B cell (primary cell): ENCODE data around the gene DSG2. TPM values are rescaled to one million over a fixed set of nuclear protein-coding genes. Genes with fewer than 3 reads are reported as not detected.

ENCODE experiments used
- ATAC-seq: fragments of 200-7000 bp; cut with Tn5 transposase; one replicate; pipeline ENCODE4 v1.10.0; 2021; ENCODE audit warnings: low read depth, mild to moderate bottlenecking, moderate number of reproducible peaks, moderate library complexity
- CTCF ChIA-PET: fragments of 350-600 bp; sonication (Branson Sonifier 250); formaldehyde crosslinking; loops from one replicate; lab custom pipeline; 2021; ENCODE audit warnings: antibody characterized with exemption, inconsistent platforms; lab: Charles Lee
- POLR2A ChIA-PET: fragments of 350-600 bp; sonication (Branson Sonifier 250); formaldehyde crosslinking; loops from one replicate; lab custom pipeline; 2021; ENCODE audit warnings: antibody characterized with exemption; lab: Charles Lee
- DNase-seq: peaks from one replicate; pipeline ENCODE4 v3.0.0; 2013
- H2AFZ ChIP-seq: 2 replicates; pipeline ENCODE4 v1.6.1; 2012; ENCODE audit warnings: mild to moderate bottlenecking, low read depth, low read length; ENCODE audit not compliant: insufficient read depth, poor library complexity, severe bottlenecking
- H3K27ac ChIP-seq, 2 donors: 1 replicate in 1 of 2; 2 replicates in 1 of 2; pipeline ENCODE4 v1.5.1; 2012 to 2013; ENCODE audit warnings: low read length in 2 of 2, mild to moderate bottlenecking in 2 of 2, moderate library complexity in 1 of 2
- H3K27me3 ChIP-seq, 4 experiments: fragments of 200-600 bp in 1 of 4; sonication (generic) in 1 of 4; replicated peaks in 1 of 4; 1 replicate in 2 of 4; 2 replicates in 2 of 4; pipeline versions ENCODE4 v1.6.1 to v1.7.0; 2013 to 2016; ENCODE audit warnings: low read length in 3 of 4, mild to moderate bottlenecking in 2 of 4, mixed read lengths in 1 of 4, moderate library complexity in 1 of 4; ENCODE audit not compliant: insufficient read depth in 4 of 4, control insufficient read depth in 3 of 4; ENCODE audit errors: control extremely low read depth in 1 of 4
- H3K36me3 ChIP-seq, 2 experiments: replicated peaks in 1 of 2; 1 replicate in 1 of 2; 2 replicates in 1 of 2; pipeline versions ENCODE4 v1.6.1 to v1.7.1; 2013; ENCODE audit warnings: low read length in 1 of 2; ENCODE audit not compliant: insufficient read depth in 2 of 2, control insufficient read depth in 1 of 2; ENCODE audit errors: control extremely low read depth in 1 of 2, extremely low read depth in 1 of 2
- H3K4me1 ChIP-seq, 2 donors: fragments of 200-600 bp in 1 of 2; sonication (generic) in 1 of 2; 1 replicate in 1 of 2; 2 replicates in 1 of 2; pipeline versions ENCODE4 v1.5.1 to v1.6.1; 2013 to 2017; ENCODE audit warnings: low read length in 2 of 2; ENCODE audit not compliant: control insufficient read depth in 2 of 2, insufficient read depth in 2 of 2
- H3K4me2 ChIP-seq: replicated peaks from 2 replicates; pipeline ENCODE3; 2012; ENCODE audit warnings: mild to moderate bottlenecking, low read depth, low read length; ENCODE audit not compliant: poor library complexity, severe bottlenecking
- H3K4me3 ChIP-seq, 5 experiments: fragments of 200-600 bp in 1 of 5; sonication (generic) in 1 of 5; 1 replicate in 3 of 5; 2 replicates in 2 of 5; pipeline versions ENCODE4 v1.5.1 to v1.7.0; 2011 to 2016; ENCODE audit warnings: low read length in 4 of 5, mild to moderate bottlenecking in 4 of 5, low read depth in 2 of 5, control low read depth in 1 of 5, moderate library complexity in 1 of 5; ENCODE audit not compliant: insufficient read depth in 1 of 5; ENCODE audit errors: control extremely low read depth in 1 of 5, extremely low read depth in 1 of 5
- H3K79me2 ChIP-seq: fragments of 200-600 bp; sonication (generic); one replicate; pipeline ENCODE4 v1.6.0; 2016; ENCODE audit warnings: low read length; ENCODE audit not compliant: control insufficient read depth, insufficient read depth
- H3K9ac ChIP-seq: fragments of 200-600 bp; sonication (generic); 2 replicates; pipeline ENCODE4 v1.6.1; 2017; ENCODE audit warnings: mild to moderate bottlenecking, low read length, moderate library complexity
- H3K9me3 ChIP-seq, 3 donors: one replicate each; pipeline versions ENCODE4 v1.6.1 to v1.7.1; 2013; ENCODE audit warnings: low read length in 2 of 3; ENCODE audit not compliant: control insufficient read depth in 2 of 3, insufficient read depth in 1 of 3; ENCODE audit errors: control extremely low read depth in 1 of 3
- H4K20me1 ChIP-seq: 2 replicates; pipeline ENCODE4 v1.6.0; 2012; ENCODE audit warnings: mild to moderate bottlenecking, low read length; ENCODE audit not compliant: insufficient read depth, control insufficient read depth, poor library complexity, severe bottlenecking
- H3K27ac Mint-ChIP-seq: one replicate; pipeline ENCODE4 v1.8.0; 2021; ENCODE audit warnings: mixed read lengths
- H3K27me3 Mint-ChIP-seq: one replicate; pipeline ENCODE4 v1.8.0; 2021; ENCODE audit warnings: mixed read lengths
- H3K4me1 Mint-ChIP-seq: one replicate; pipeline ENCODE4 v1.8.0; 2021; ENCODE audit warnings: mixed read lengths
- H3K4me3 Mint-ChIP-seq: one replicate; pipeline ENCODE4 v1.8.0; 2021; ENCODE audit warnings: mixed read lengths
- H3K9me3 Mint-ChIP-seq: one replicate; pipeline ENCODE4 v1.8.0; 2022; ENCODE audit warnings: mixed read lengths; ENCODE audit not compliant: insufficient read depth
- CTCF ChIP-seq: fragments of 200-600 bp; IDR thresholded peaks from one replicate; pipeline ENCODE4 v1.8.0; 2022; ENCODE audit warnings: antibody characterized with exemption, mild to moderate bottlenecking
- EZH2 ChIP-seq: IDR thresholded peaks from 2 replicates; pipeline ENCODE4 v1.6.1; 2012; ENCODE audit warnings: borderline replicate concordance, low read depth, mild to moderate bottlenecking, moderate library complexity, low read length; ENCODE audit not compliant: insufficient read depth, poor library complexity, severe bottlenecking
- WGBS: methylation state at CpG from one replicate; pipeline ENCODE4 v1.1.5; 2013; ENCODE audit warnings: missing lambda C conversion rate; ENCODE audit not compliant: insufficient coverage; 5-methylcytosine and 5-hydroxymethylcytosine counted together
- intact Hi-C: fragments of 100-400 bp; cut with micrococcal nuclease; formaldehyde crosslinking; loops from one replicate; pipeline ENCODE4 v1.10.0; 2022
- polyA plus RNA-seq: library from polyadenylated mRNA; depleted of rRNA; stranded (reverse); fragments of >200 nt; gene quantifications from 2 replicates; pipeline ENCODE4 v1.2.3, GENCODE V29; 2012
- total RNA-seq, 2 donors: library from RNA; stranded (reverse); fragments of 120-200 nt in 1 of 2; gene quantifications; 1 replicate in 1 of 2; 2 replicates in 1 of 2; pipeline versions ENCODE4 v1.2.3 to v1.2.4, GENCODE V29; 2013 to 2022

DSG2 gene
- total and polyA plus RNA-seq, 2 donors (not counting 1 experiment from before 2014, with no cell fraction given): not detected

- no peak overlapping the region for H3K4me2 ChIP-seq
- H3K9me3 ChIP-seq: no peaks in the 10 kb centered on the region
- ATAC-seq (no peak), DNase-seq (no peak)
- H3K27me3 ChIP-seq: no peaks in the 10 kb centered on the region
- H3K79me2 ChIP-seq: no peaks in the 10 kb centered on the region
- no peaks in the 10 kb centered on the region for H3K36me3 ChIP-seq
- no peaks in the 10 kb centered on the region for H3K4me1 Mint-ChIP-seq
- ChIA-PET POLR2A (no interaction called here), CTCF (no interaction called here)
- no peaks in the 10 kb centered on the region for H3K4me1 ChIP-seq
- no peak overlapping the region for H3K9ac ChIP-seq
- no peak for TF ChIP-seq CTCF
- no peak for TF ChIP-seq EZH2
- H2AFZ ChIP-seq: no peak overlapping the region
- H3K27ac Mint-ChIP-seq: no peak overlapping the region
- intact Hi-C loops: no loop called here
- no peak overlapping the region for H3K27ac ChIP-seq
- no peak overlapping the region for H3K4me3 Mint-ChIP-seq
- peaks cover 10% of the 10 kb centered on the region for H3K27me3 Mint-ChIP-seq
- no peaks in the 10 kb centered on the region for H4K20me1 ChIP-seq
- no peak overlapping the region for H3K4me3 ChIP-seq
- no CpG with 5 or more reads among the region's 1 CpG for WGBS
- H3K9me3 Mint-ChIP-seq: no peaks in the 10 kb centered on the region
These were observed 15.9 kb upstream of the DSG2 start for GRCh38 chr18:31482051-31482450.

GRCh38 chr18:31483396-31483795 lies 14.6 kb upstream of the DSG2 start:
- H3K79me2 ChIP-seq: no peaks in the 10 kb centered on the region
- no peak for TF ChIP-seq EZH2
- no peak for TF ChIP-seq CTCF
- H3K27ac Mint-ChIP-seq: no peak overlapping the region
- no peaks in the 10 kb centered on the region for H4K20me1 ChIP-seq
- WGBS: no CpG with 5 or more reads among the region's 2 CpGs
- intact Hi-C loops: no loop called here
- no peaks in the 10 kb centered on the region for H3K4me1 ChIP-seq
- H3K9me3 ChIP-seq: no peaks in the 10 kb centered on the region
- H3K4me2 ChIP-seq: no peak overlapping the region
- ChIA-PET POLR2A (no interaction called here), CTCF (no interaction called here)
- H2AFZ ChIP-seq: no peak overlapping the region
- no peak overlapping the region for H3K4me3 Mint-ChIP-seq
- no peaks in the 10 kb centered on the region for H3K36me3 ChIP-seq
- no peak for DNase-seq
- H3K9me3 Mint-ChIP-seq: no peaks in the 10 kb centered on the region
- peaks cover 10% of the 10 kb centered on the region for H3K27me3 Mint-ChIP-seq
- no peak overlapping the region for H3K9ac ChIP-seq
- no peaks in the 10 kb centered on the region for H3K27me3 ChIP-seq
- no peak overlapping the region for H3K27ac ChIP-seq
- H3K4me1 Mint-ChIP-seq: no peaks in the 10 kb centered on the region
- ATAC-seq: no peak
- no peak overlapping the region for H3K4me3 ChIP-seq
